ENCODE measurements around the gene SPECC1L.

- TF ChIP-seq CBX8 (IDR thresholded peaks at IDR 0.05; ENCODE audit: borderline replicate concordance, low read depth, low read length) (no peak), POLR2A (IDR thresholded peaks at IDR 0.05; ENCODE audit: control extremely low read depth in 1 of 2, low read depth in 2 of 2, low read length in 2 of 2) (no peak), JUND (IDR thresholded peaks at IDR 0.05; ENCODE audit: low read length) (no peak), SRF (IDR thresholded peaks at IDR 0.05; ENCODE audit: low read depth, low read length) (no peak), ASH2L (IDR thresholded peaks at IDR 0.05; ENCODE audit: low read length) (no peak), EP300 (IDR thresholded peaks at IDR 0.05; ENCODE audit: borderline replicate concordance in 1 of 2, low read depth in 2 of 2, low read length in 2 of 2) (no peak), TAF7 (optimal IDR thresholded peaks at IDR 0.05; ENCODE audit: borderline replicate concordance, low read depth, low read length) (no peak), SUZ12 (IDR thresholded peaks at IDR 0.05; ENCODE audit: low read length) (no peak), FOSL1 (IDR thresholded peaks at IDR 0.05; ENCODE audit: insufficient read depth, low read depth, low read length) (no peak)
- TF ChIP-seq, protein P1, sequence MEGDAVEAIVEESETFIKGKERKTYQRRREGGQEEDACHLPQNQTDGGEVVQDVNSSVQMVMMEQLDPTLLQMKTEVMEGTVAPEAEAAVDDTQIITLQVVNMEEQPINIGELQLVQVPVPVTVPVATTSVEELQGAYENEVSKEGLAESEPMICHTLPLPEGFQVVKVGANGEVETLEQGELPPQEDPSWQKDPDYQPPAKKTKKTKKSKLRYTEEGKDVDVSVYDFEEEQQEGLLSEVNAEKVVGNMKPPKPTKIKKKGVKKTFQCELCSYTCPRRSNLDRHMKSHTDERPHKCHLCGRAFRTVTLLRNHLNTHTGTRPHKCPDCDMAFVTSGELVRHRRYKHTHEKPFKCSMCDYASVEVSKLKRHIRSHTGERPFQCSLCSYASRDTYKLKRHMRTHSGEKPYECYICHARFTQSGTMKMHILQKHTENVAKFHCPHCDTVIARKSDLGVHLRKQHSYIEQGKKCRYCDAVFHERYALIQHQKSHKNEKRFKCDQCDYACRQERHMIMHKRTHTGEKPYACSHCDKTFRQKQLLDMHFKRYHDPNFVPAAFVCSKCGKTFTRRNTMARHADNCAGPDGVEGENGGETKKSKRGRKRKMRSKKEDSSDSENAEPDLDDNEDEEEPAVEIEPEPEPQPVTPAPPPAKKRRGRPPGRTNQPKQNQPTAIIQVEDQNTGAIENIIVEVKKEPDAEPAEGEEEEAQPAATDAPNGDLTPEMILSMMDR (IDR thresholded peaks at IDR 0.05; ENCODE audit: control extremely low read depth in 1 of 3, insufficient read depth in 1 of 3, low read depth in 1 of 3, low read length in 3 of 3) = no peak
- TF ChIP-seq, protein P2, sequence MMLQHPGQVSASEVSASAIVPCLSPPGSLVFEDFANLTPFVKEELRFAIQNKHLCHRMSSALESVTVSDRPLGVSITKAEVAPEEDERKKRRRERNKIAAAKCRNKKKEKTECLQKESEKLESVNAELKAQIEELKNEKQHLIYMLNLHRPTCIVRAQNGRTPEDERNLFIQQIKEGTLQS (IDR thresholded peaks at IDR 0.05; ENCODE audit: insufficient read depth, low read depth, low read length) = no peak
Observed at GRCh38 chr22:24413736-24414385, 143.2 kb downstream of the SPECC1L start.
